A172 (cell line): ENCODE data around the gene MST1R. TPM values are rescaled to one million over a fixed set of nuclear protein-coding genes. Genes with fewer than 3 reads are reported as not detected.
A peak's percentile ranks its signal among the peaks of the same experiment; 100 is the strongest.
"Not testable (repeated sequence)": the region's sequence is repeated elsewhere in the genome, so short reads cannot be mapped to it uniquely, and the experiment has no call there.

ENCODE experiments used
- DNase-seq: peaks from one replicate; pipeline ENCODE4 v3.0.0-alpha.2; 2015; ENCODE audit warnings: low spot score
- total RNA-seq: library from RNA; depleted of rRNA; stranded (reverse); fragments of >200 nt; shearing (Covaris generic); gene quantifications from 2 replicates; pipeline ENCODE4 v1.2.3, GENCODE V29; 2014

The MST1R gene
- total RNA-seq, 1 experiment from 2014 or later, result 1.9 TPM

GRCh38 chr3:49911611-49912010 lies 7.9 kb upstream of the MST1R start:
- no peak for DNase-seq

- no peak for DNase-seq
Observed at GRCh38 chr3:49911124-49911420, 7.4 kb upstream of the MST1R start.

- DNase-seq, result no peak
Observed at GRCh38 chr3:49910409-49911123, 6.9 kb upstream of the MST1R start.

- DNase-seq, result no peak
Observed at GRCh38 chr3:49908373-49909199, 4.9 kb upstream of the MST1R start.

- DNase-seq, result peak; percentile 68
Observed at GRCh38 chr3:49906073-49906743, 2.5 kb upstream of the MST1R start.

GRCh38 chr3:49904448-49904847 lies 775 bp upstream of the MST1R start:
- DNase-seq, result not testable (repeated sequence)

- DNase-seq, result no peak
Observed at GRCh38 chr3:49902511-49903345, 945 bp downstream of the MST1R start.

- DNase-seq, result no peak
Observed at GRCh38 chr3:49901366-49902339, 2.0 kb downstream of the MST1R start.

GRCh38 chr3:49900491-49901153 lies 3.1 kb downstream of the MST1R start:
- DNase-seq, result peak; percentile 91

GRCh38 chr3:49899815-49900214 lies 3.9 kb downstream of the MST1R start:
- DNase-seq, result no peak

- DNase-seq, result no peak
Observed at GRCh38 chr3:49898991-49899390, 4.7 kb downstream of the MST1R start.

- no peak for DNase-seq
Observed at GRCh38 chr3:49896345-49896744, 7.3 kb downstream of the MST1R start.

- no peak for DNase-seq
Observed at GRCh38 chr3:49895791-49896190, 7.9 kb downstream of the MST1R start.

GRCh38 chr3:49889296-49889695 lies 14.4 kb downstream of the MST1R start:
- no peak for DNase-seq

GRCh38 chr3:49886922-49887265 lies 16.8 kb downstream of the MST1R start:
- DNase-seq, result no peak

- no peak for DNase-seq
Observed at GRCh38 chr3:49883998-49884397, 19.7 kb downstream of the MST1R start.

GRCh38 chr3:49882166-49882565 lies 21.5 kb downstream of the MST1R start:
- no peak for DNase-seq

GRCh38 chr3:49880581-49881315 lies 22.9 kb downstream of the MST1R start:
- no peak for DNase-seq

GRCh38 chr3:49879721-49880120 lies 24.0 kb downstream of the MST1R start:
- DNase-seq, result no peak

GRCh38 chr3:49878686-49879085 lies 25.0 kb downstream of the MST1R start:
- no peak for DNase-seq
